ENCODE measurements around the gene RCOR1.

DNA sequence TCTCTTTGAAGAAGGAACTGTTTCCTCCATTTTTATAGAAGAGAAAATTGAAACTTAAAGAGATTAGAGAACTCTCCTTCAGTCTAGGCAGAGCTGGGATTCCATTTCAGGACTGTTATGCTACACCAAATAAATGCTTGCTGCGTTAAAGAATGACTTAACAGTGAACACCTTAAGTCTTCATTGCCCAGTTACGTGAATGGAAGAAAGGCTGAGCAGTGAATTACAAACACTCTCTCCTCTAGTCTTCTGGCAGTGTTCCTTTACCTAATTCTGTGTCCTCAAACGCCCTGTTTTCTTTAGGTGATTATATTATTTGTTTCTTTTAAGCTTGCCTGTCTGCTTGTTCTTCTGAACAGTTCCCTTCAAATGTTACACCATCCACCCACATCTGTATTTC lies 59.7 kb downstream of the RCOR1 start:
- TF ChIP-seq EZH2 (IDR thresholded peaks at IDR 0.05; ENCODE audit: borderline replicate concordance, insufficient read depth, low read length, poor library complexity, severe bottlenecking) (no peak), SMC3 (conservative IDR thresholded peaks at IDR 0.05; ENCODE audit: poor library complexity) (no peak), TAF1 (IDR thresholded peaks at IDR 0.05; ENCODE audit: low read depth) (no peak), CTCF (IDR thresholded peaks at IDR 0.05; ENCODE audit: poor library complexity, severe bottlenecking) (no peak), EP300 (conservative IDR thresholded peaks at IDR 0.05; ENCODE audit: poor library complexity, severe bottlenecking) (no peak), POLR2AphosphoS5 (IDR thresholded peaks at IDR 0.05) (no peak), RAD21 (conservative IDR thresholded peaks at IDR 0.05) (no peak), MXI1 (conservative IDR thresholded peaks at IDR 0.05; ENCODE audit: poor library complexity, severe bottlenecking) (no peak)
- TF ChIP-seq, protein P1, sequence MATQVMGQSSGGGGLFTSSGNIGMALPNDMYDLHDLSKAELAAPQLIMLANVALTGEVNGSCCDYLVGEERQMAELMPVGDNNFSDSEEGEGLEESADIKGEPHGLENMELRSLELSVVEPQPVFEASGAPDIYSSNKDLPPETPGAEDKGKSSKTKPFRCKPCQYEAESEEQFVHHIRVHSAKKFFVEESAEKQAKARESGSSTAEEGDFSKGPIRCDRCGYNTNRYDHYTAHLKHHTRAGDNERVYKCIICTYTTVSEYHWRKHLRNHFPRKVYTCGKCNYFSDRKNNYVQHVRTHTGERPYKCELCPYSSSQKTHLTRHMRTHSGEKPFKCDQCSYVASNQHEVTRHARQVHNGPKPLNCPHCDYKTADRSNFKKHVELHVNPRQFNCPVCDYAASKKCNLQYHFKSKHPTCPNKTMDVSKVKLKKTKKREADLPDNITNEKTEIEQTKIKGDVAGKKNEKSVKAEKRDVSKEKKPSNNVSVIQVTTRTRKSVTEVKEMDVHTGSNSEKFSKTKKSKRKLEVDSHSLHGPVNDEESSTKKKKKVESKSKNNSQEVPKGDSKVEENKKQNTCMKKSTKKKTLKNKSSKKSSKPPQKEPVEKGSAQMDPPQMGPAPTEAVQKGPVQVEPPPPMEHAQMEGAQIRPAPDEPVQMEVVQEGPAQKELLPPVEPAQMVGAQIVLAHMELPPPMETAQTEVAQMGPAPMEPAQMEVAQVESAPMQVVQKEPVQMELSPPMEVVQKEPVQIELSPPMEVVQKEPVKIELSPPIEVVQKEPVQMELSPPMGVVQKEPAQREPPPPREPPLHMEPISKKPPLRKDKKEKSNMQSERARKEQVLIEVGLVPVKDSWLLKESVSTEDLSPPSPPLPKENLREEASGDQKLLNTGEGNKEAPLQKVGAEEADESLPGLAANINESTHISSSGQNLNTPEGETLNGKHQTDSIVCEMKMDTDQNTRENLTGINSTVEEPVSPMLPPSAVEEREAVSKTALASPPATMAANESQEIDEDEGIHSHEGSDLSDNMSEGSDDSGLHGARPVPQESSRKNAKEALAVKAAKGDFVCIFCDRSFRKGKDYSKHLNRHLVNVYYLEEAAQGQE (IDR thresholded peaks at IDR 0.05; ENCODE audit: borderline replicate concordance), result no peak

Data from neural cell (in vitro differentiated cells).